Astrocyte of the cerebellum (primary cell): ENCODE measurements around the gene MRPL28.
"Not testable (repeated sequence)": the region's sequence is repeated elsewhere in the genome, so short reads cannot be mapped to it uniquely, and the experiment has no call there.

Source experiments
- DNase-seq: peaks from one replicate; pipeline ENCODE4 v3.0.0-alpha.2; 2011; ENCODE audit warnings: low read depth
- H3K4me3 ChIP-seq: 2 replicates; pipeline ENCODE4 v1.5.1; 2011; ENCODE audit warnings: mild to moderate bottlenecking, low read depth, low read length, moderate library complexity
- in situ Hi-C: cut with HindIII; loops from 2 replicates; pipeline ENCODE4 v1.10.0; 2017; ENCODE audit warnings: low sequenced_read_pairs
- TF ChIP-seq, protein P1 (sequence below): IDR thresholded peaks from 2 replicates; pipeline ENCODE4 v1.5.1; 2012; ENCODE audit warnings: low read length, low read depth, moderate library complexity, mild to moderate bottlenecking; ENCODE audit errors: missing control alignments

Gene MRPL28

DNA sequence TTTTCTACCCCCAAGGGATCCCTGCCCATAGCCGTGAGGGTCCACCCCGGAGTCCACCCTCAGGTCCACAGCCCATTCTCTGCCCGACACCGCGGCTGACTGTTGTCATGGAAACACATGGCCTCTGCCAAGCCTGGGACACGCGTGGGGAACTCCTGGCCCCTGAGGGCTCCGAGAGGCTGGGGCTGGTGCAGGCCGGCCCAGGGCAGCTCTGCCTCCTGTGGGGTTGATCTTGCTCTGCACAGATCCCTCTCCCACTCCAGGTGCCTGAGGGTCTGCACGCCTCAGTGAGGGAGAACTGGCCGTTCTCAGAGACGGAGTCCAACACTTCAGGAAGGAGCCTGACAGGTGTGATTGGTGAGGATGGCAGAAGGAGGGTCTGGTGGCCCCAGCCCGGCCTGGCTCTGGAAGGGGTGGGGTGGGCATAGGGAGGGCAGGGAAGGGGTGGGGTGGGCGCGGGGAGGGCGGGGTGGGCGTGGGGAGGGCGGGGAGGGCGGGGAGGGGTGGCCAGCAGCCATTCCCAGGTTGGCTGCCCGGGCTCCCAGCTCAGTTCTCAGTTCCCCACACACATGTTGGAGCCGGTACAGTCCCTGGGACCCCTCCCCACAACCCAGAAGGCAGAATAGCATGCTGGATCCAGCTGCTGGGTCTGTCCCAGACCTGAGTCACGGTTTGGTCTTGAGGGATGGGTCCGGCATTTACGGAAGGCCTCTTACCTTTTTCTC, 6.4 kb downstream of the MRPL28 start:
- in situ Hi-C loops: loop anchor here (5.0 kb wide), 1 partner anchor 42 kb away; no protein-coding TSS in a partner anchor
- DNase-seq: no peak
- no peak overlapping the region for H3K4me3 ChIP-seq
- TF ChIP-seq, protein P1, sequence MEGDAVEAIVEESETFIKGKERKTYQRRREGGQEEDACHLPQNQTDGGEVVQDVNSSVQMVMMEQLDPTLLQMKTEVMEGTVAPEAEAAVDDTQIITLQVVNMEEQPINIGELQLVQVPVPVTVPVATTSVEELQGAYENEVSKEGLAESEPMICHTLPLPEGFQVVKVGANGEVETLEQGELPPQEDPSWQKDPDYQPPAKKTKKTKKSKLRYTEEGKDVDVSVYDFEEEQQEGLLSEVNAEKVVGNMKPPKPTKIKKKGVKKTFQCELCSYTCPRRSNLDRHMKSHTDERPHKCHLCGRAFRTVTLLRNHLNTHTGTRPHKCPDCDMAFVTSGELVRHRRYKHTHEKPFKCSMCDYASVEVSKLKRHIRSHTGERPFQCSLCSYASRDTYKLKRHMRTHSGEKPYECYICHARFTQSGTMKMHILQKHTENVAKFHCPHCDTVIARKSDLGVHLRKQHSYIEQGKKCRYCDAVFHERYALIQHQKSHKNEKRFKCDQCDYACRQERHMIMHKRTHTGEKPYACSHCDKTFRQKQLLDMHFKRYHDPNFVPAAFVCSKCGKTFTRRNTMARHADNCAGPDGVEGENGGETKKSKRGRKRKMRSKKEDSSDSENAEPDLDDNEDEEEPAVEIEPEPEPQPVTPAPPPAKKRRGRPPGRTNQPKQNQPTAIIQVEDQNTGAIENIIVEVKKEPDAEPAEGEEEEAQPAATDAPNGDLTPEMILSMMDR: no peak

DNA sequence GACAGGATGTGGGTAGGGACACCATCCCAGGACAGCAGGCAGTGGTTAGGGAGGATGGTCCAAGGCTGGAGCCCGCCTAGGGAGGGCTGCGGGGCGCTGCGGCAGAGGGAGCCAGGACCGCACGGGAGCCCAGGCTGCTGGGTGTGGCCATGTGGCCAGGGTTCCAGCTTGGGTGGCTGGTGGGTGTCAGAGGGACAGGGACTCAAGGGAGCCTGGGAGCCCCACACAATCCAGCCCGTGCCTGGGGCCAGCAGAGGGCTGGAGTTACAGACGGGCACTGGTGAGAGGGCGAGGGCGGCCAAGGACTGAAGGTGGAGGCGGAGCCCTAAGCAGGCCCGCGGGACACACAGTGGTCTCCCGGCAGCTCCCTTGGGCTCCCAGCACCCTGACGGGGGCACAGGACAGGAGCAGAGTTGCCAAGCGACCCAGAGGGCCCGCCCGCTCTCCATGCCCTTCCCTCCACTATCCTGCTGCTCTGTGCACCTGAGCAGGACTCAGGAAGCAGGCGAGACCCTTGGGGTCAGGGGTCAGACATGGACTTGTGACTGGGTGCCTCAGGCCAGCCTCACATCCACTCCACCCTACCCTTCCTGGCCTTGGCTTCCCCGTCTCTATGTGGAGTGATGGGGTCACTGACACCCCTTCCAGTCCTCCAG, 7.1 kb downstream of the MRPL28 start:
- H3K4me3 ChIP-seq: no peak overlapping the region
- in situ Hi-C loops: loop anchor here (5.0 kb wide), 1 partner anchor 41 kb away; no protein-coding TSS in a partner anchor

DNA sequence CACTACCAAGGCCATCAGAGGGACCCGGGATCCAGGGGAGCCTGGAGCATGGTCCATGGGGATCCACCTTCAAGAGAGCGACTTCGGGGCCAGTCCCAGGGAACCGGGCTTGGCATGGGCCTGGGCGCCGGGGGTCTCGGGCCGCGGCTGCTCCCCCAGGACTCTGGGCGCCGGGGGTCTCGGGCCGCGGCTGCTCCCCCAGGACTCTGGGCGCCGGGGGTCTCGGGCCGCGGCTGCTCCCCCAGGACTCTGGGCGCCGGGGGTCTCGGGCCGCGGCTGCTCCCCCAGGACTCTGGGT, 7.7 kb downstream of the MRPL28 start:
- DNase-seq, H3K4me3 ChIP-seq: not testable (repeated sequence)
- in situ Hi-C loops: loop anchor here (5.0 kb wide), 1 partner anchor 40 kb away; no protein-coding TSS in a partner anchor

More for the DNA sequence above, 7.1 kb downstream of the MRPL28 start:
- TF ChIP-seq, protein P1: no peak
- DNase-seq: no peak

DNA sequence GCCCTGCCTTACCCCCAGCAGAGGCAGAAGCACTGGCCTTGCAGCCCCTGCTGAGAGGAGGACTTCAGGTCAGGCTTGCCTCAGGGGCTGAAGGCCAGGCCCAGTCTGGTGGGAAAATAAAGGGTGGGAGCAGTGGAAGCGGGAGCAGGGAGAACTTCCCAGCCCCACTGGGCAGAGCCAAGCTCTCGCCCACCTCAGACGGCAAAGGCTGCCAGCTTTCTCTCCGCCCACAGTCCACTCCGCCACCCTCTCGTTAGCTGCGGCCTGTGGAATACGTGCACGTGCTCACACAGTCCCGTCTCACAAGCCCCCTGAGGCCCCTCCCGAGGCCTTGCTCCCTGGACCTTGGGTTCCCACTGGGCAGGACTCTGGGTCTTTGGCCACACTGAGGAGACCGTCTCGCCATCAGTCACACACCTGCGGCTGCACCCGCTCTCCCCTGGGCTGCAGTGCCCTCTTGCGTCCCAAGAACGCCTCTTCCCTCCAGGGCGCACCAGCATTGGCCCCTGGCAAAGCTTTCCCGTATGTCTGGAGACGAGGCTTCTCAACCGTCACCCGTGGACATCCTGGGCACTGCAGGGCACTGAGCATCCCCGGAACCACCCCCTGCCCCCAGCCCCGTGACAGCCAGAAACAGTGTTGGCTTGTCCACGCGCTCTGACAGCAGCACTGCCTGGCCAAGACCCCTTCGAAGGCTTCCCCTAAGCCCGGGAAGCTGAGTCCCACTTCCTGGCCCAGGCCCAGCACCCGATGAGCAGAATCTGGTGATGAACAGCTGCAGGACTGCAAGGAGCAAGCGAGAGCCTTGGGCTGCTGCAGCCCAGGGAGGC, 8.3 kb downstream of the MRPL28 start:
- in situ Hi-C loops: loop anchor here (5.0 kb wide), 1 partner anchor 40 kb away; no protein-coding TSS in a partner anchor
- H3K4me3 ChIP-seq: no peak overlapping the region
- DNase-seq: peak; percentile 44
- TF ChIP-seq, protein P1: peak; percentile 74

DNA sequence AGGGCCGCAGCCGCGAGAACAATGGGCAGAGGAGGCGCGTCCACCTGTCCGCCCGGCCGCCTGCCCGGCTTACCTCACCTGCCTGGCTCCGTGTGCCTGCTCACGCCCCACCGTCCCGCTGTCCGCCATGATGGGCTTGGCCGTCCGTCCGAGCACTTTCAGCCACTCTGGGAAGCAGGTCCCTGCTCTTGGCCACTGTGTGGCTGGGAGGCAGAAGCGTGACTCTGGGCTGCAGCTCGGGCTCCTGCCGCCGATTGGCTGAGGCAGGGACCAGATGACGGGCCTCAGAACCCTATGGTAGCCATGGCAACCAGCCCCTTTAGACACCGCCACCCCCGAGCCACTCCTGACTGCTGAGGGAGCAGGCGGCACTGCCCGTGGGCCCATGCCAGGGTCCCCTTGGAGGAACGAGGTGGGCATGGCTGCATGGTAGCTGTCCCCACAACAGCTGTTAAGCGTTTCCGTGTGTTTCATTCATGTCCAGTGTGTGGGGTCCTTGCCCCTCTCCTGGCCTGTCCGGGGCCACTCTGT, 8.9 kb downstream of the MRPL28 start:
- TF ChIP-seq, protein P1: no peak
- no peak overlapping the region for H3K4me3 ChIP-seq
- no peak for DNase-seq
- in situ Hi-C loops: loop anchor here (5.0 kb wide), 1 partner anchor 39 kb away; no protein-coding TSS in a partner anchor

DNA sequence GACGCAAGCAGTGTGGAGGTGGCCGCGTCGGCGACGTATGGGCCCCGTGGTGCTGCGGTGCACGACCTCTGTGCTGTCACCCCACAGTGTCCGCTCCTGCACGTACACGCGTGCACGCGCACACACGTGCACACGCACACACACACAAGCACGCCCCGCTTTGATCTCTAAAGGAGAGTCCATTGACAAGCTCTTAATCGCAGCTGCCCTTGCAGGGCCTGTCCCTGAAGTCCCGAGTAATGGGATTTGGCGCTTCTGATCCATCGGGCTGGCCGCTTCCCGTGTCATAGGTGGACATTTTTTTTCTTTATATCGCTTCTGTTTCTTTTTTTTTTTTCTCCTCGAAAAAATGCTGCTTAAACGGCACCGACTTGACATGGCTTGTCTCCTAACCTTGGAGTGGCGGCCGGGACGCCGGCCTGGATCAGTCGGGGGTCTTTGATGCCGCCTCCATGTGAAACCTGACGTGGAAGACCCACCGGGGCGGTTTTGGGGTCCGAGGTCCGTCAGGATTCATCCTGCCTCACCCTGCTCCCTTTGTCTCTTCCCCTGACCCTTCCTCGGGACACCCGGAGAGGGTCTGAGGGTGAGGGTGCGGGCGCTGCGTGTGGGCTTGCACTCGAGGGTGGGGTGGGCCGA, 9.5 kb downstream of the MRPL28 start:
- DNase-seq: no peak
- TF ChIP-seq, protein P1: no peak
- in situ Hi-C loops: loop anchor here (5.0 kb wide), 1 partner anchor 39 kb away; no protein-coding TSS in a partner anchor
- no peak overlapping the region for H3K4me3 ChIP-seq
